ENCODE measurements around the gene TKFC.
"Not testable (repeated sequence)": the region's sequence is repeated elsewhere in the genome, so short reads cannot be mapped to it uniquely, and the experiment has no call there.

TKFC gene

GRCh38 chr11:61369372-61370348, 36.6 kb downstream of the TKFC start:
- no peak for DNase-seq

- no peak for DNase-seq
Measured at GRCh38 chr11:61370349-61371005, 37.4 kb downstream of the TKFC start.

DNA sequence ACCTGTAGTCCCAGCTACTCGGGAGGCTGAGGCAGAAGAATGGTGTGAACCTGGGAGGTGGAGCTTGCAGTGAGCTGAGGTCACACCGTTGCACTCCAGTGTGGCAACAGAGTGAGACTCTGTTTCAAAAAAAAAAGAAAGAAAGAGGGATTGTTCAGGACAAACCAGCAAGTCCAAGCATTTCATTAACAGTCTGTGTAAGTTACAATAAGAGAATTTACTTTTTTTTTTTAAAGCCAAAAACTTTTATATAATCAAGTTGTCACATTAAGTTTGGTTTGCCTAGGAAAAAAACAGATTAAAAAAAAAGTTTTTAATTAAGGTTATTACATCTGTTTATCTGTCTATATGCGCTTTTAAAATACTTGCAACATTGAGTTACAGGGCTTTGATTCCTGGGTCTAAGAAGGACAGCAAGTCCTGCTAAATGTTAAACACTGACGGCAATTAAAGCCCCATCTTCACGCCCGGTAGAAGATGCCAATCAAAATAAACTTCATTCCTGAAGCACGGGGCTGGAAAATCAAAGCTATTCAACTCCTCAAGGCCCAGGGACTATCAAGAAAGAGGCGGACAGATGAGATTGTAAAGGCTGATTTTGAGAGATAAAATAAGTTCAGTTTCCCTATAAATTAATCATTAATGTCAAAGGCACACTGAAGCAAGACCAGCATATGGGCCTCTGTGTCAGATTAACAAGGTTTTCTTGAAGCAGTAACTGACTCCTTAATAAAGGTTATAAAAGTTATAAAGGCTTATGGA, 39.8 kb downstream of the TKFC start:
- no peak for DNase-seq

- DNase-seq, result no peak
Measured at GRCh38 chr11:61375761-61376108, 42.7 kb downstream of the TKFC start.

GRCh38 chr11:61377461-61378160, 44.6 kb downstream of the TKFC start:
- DNase-seq, result no peak

DNA sequence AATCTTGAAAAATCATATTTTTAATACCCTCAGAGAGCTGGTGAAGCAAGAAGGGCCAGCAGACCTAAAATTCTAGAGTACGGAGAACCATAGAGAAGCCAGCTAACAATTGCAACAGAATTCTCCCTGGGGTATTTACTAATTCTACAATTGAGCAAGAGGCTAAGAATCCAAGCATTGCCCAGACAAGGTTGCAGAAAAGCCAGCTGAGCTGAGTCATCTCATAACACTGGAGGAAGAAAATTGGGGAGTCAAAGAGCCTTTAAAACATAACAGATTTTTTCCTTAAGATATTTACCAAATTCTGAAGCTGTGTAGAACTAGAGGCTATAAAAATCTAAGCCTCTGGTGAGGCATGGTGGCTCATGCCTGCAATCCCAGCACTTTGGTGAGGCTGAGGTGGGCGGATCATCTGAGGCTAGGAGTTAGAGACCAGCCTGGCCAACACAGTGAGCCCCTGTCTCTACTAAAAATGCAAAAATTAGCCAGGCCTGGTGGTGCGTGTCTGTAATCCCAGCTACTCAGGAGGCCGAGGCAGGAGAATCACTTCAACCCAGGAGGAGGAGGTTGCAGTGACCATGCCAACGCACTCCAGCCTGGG, 45.8 kb downstream of the TKFC start:
- no peak for DNase-seq

GRCh38 chr11:61380884-61381283, 47.9 kb downstream of the TKFC start:
- no peak for DNase-seq

- DNase-seq, result not testable (repeated sequence)
Measured at GRCh38 chr11:61383859-61384258, 50.8 kb downstream of the TKFC start.

DNA sequence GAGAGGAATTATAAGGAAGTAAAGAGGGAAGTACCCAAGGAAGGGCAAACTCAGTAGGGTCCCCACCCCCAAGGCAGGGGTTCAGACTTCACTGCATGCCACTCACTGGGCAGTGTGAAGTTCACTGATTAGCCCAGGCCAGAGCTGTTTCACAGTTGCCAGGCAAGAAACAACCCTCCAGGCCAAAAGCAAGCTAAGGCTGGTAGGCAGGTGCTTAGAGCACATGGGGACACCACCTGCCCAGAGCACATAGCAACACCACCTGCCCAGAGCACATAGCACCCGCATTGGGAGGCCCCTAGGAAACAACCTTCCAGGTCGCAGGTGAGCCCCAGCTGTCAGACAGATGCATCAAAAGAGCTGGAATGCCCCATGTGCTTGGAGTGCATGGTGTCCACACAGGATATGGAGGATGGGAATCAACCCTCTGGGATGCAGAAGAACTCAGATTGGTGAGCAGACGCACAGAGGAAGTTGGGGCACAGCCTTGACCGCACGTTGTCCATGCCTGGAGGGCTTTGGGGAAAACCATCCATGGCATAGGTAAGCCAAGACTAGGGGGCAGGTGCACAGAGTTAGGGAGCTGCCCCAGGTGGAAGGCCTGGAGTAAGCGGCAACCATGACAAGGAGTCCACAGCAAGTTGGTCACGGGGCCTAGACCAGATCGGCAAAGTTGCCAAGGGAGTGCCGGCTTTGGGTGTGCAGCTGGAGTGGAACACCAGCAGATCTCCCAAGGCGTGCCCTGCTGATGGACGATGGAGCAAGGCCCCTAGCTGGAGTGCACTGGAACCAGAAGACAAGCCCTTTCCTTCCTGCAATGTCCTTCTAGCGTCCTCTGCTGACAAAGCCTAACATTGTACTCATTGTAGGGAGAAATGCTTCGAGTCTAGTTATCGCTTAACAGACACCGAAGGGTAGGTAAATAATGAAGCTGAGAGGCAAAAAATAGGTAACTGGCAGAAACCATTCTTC, 51.5 kb downstream of the TKFC start:
- no peak for DNase-seq

DNA sequence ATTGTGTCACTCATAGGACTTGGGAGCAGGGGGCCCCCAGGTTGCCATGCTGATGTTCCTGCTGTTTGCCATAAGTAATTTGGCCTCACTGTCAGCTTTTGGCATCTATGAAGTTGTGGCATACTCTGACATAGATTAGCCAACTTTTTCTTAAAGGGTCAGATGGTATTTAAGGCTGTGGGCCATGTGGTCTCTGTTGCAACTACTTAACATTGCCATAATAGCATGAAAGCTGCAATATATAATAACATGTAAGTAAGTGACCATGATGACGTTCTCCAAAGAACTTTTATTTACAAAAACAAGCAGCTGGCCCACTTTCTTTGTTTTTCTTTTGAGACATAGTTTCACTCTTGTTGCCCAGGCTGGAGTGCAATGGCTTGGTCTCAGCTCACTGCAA, 57.1 kb downstream of the TKFC start:
- DNase-seq, result no peak

- no peak for DNase-seq
Measured at GRCh38 chr11:61392981-61393595, 60.1 kb downstream of the TKFC start.

Data from activated CD4-positive, alpha-beta T cell treated with anti-CD3 and anti-CD28 coated beads, Interleukin-10, Interleukin-2, amounts not matched to agents 100 ng/mL and 50 ng/mL, durations not matched to agents 16 hours and 8 hours (primary cell).